ENCODE data around the gene EZH1. TPM values are rescaled to one million over a fixed set of nuclear protein-coding genes. Genes with fewer than 3 reads are reported as not detected.

EZH1 gene
- total and polyA plus RNA-seq, 10 of the 15 experiments (the other 5 are each of a cell fraction or from before 2014, with no cell fraction given), result 6.1 to 43.3 (median 16.8) TPM

- no peak for TF ChIP-seq ZBTB11 (CRISPR knock-in tag; IDR thresholded peaks at IDR 0.05)
- TF ChIP-seq NFIC (IDR thresholded peaks at IDR 0.05; ENCODE audit: low read depth, low read length), result no peak
- TF ChIP-seq HDAC2 (IDR thresholded peaks at IDR 0.05), result no peak
- no peak for TF ChIP-seq FOXK2 (IDR thresholded peaks at IDR 0.05)
- TF ChIP-seq ASH2L (IDR thresholded peaks at IDR 0.05; ENCODE audit: borderline replicate concordance, low read depth), result no peak
- peak; percentile 61; the same call in 1 of the 2 replicates for TF ChIP-seq REST (IDR thresholded peaks at IDR 0.05; ENCODE audit: low read depth, low read length)
These were observed 68.8 kb downstream of the EZH1 start (continued) for GRCh38 chr17:42675965-42676423.

All from GM12878 (cell line).